ENCODE measurements around the gene MFSD6L. TPM values are rescaled to one million over a fixed set of nuclear protein-coding genes. Genes with fewer than 3 reads are reported as not detected.
A peak's percentile ranks its signal among the peaks of the same experiment; 100 is the strongest.
"Not testable (repeated sequence)": the region's sequence is repeated elsewhere in the genome, so short reads cannot be mapped to it uniquely, and the experiment has no call there.

Gene MFSD6L
- total RNA-seq, 1 experiment from 2014 or later = 2.1 TPM

DNA sequence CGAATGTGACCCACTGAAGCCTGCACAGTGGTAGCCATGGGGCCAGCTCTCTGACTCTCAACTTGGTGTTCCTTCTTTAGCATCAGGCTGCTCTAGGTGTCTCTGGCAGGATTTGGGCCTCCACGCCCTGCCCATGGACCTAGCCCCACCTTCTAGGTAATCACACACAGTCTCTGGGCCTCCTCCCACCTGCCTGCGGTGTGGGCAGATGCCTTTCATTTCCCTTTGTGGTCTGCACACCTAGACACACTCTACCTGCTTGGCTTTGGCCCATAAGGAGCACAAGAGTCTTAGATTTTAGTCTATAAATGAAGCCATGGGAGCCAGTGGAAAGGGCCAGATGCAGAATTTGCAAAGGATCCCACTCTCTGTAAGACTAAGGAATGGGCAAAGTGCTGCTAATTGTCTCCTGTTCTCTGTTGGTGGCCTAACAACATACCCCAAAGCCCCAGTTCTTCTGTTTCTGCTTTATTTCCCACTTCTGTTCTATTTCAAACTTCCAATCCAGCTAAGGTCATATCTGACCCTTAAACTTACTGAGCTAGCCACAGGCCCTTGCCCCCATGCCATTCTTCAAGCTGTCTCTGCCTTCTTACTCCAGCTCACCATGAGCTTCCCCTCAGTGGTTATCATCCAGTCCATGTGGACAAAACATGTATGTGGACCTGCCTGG, 7.2 kb upstream of the MFSD6L start:
- Histone ChIP-seq H2BK15ac (ENCODE audit: low read depth, low read length) (no peak overlapping the region), H3K56ac (ENCODE audit: insufficient read length, low read depth, low read length) (no peak overlapping the region), H3K79me2 (ENCODE audit: insufficient read depth, low read length) (no peaks in the 10 kb centered on the region), H4K20me1 (ENCODE audit: control insufficient read depth, insufficient read depth, insufficient read length) (no peaks in the 10 kb centered on the region), H2BK120ac (ENCODE audit: low read depth, low read length, poor library complexity, severe bottlenecking) (no peak overlapping the region), H3K27me3 (ENCODE audit: insufficient read depth, low read length) (no peaks in the 10 kb centered on the region), H4K91ac (ENCODE audit: insufficient read length, low read depth, low read length) (no peak overlapping the region), H2BK12ac (ENCODE audit: insufficient read length, low read depth, low read length) (no peak overlapping the region), H3K18ac (ENCODE audit: insufficient read length, low read depth, low read length) (no peak overlapping the region), H3K4me2 (ENCODE audit: insufficient read depth, insufficient read length, low read length) (no peak overlapping the region), H3K27ac (ENCODE audit: insufficient read length, low read depth, low read length) (no peak overlapping the region), H3K4ac (ENCODE audit: low read depth, low read length) (no peak overlapping the region), H3K9me3 (ENCODE audit: control insufficient read depth, low read depth, low read length) (no peaks in the 10 kb centered on the region), H2BK5ac (ENCODE audit: insufficient read length, low read length) (no peak overlapping the region), H2BK20ac (ENCODE audit: low read depth, low read length, poor library complexity, severe bottlenecking) (no peak overlapping the region), H3K79me1 (ENCODE audit: insufficient read depth, low read depth, low read length, poor library complexity, severe bottlenecking) (no peaks in the 10 kb centered on the region), H4K5ac (ENCODE audit: insufficient read length, low read depth, low read length) (no peak overlapping the region), H3K14ac (ENCODE audit: insufficient read depth, low read length) (no peak overlapping the region; the same call in 1 of the 2 replicates), H3K23me2 (ENCODE audit: insufficient read length, low read depth, low read length, poor library complexity, severe bottlenecking) (no peaks in the 10 kb centered on the region), H3K9ac (ENCODE audit: extremely low read depth, insufficient read length, low read length) (no peak overlapping the region), H3K4me1 (ENCODE audit: insufficient read depth, low read length) (no peaks in the 10 kb centered on the region), H2AK5ac (ENCODE audit: insufficient read length, low read length) (no peak overlapping the region), H3K23ac (ENCODE audit: insufficient read length, low read depth, low read length) (no peak overlapping the region), H3T11ph (ENCODE audit: low read length) (no peak overlapping the region), H2AFZ (ENCODE audit: low read length) (no peak overlapping the region), H4K8ac (replicated peaks; ENCODE audit: insufficient read length, low read depth, low read length) (no peak overlapping the region)
- no peaks in the 10 kb centered on the region; the same call in none of the 2 replicates for H3K27me3 Mint-ChIP-seq (ENCODE audit: low read depth)
- DNase-seq = peak; percentile 20
- H3K9me3 Mint-ChIP-seq = peaks cover 10 to 16% of the 10 kb centered on the region in 2 experiments
- peaks cover 12 to 18% of the 10 kb centered on the region in 2 experiments for H3K4me1 Mint-ChIP-seq
- H3K36me3 Mint-ChIP-seq (ENCODE audit: insufficient read depth in 1 of 3, low read depth in 3 of 3) = peaks cover 0 to 8% (median 0%) of the 10 kb centered on the region in 3 experiments; a peak in 2 of 7 replicates
- TF ChIP-seq, protein P1, sequence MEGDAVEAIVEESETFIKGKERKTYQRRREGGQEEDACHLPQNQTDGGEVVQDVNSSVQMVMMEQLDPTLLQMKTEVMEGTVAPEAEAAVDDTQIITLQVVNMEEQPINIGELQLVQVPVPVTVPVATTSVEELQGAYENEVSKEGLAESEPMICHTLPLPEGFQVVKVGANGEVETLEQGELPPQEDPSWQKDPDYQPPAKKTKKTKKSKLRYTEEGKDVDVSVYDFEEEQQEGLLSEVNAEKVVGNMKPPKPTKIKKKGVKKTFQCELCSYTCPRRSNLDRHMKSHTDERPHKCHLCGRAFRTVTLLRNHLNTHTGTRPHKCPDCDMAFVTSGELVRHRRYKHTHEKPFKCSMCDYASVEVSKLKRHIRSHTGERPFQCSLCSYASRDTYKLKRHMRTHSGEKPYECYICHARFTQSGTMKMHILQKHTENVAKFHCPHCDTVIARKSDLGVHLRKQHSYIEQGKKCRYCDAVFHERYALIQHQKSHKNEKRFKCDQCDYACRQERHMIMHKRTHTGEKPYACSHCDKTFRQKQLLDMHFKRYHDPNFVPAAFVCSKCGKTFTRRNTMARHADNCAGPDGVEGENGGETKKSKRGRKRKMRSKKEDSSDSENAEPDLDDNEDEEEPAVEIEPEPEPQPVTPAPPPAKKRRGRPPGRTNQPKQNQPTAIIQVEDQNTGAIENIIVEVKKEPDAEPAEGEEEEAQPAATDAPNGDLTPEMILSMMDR (conservative IDR thresholded peaks at IDR 0.05) = no peak
- H3K27ac Mint-ChIP-seq = no peak overlapping the region; a peak in 1 of 7 replicates
- no CpG with 5 or more reads among the region's 3 CpGs for WGBS (ENCODE audit: extremely low coverage, insufficient read length, low lambda C conversion rate)
- H3K4me3 Mint-ChIP-seq = no peak overlapping the region

GRCh38 chr17:8805396-8805795, 6.2 kb upstream of the MFSD6L start:
- H3T11ph ChIP-seq (ENCODE audit: low read length); H3K14ac ChIP-seq (ENCODE audit: insufficient read depth, low read length); H2BK20ac ChIP-seq (ENCODE audit: low read depth, low read length, poor library complexity, severe bottlenecking); H4K8ac ChIP-seq (replicated peaks; ENCODE audit: insufficient read length, low read depth, low read length); H2BK5ac ChIP-seq (ENCODE audit: insufficient read length, low read length); H3K4me2 ChIP-seq (ENCODE audit: insufficient read depth, insufficient read length, low read length); H3K23me2 ChIP-seq (ENCODE audit: insufficient read length, low read depth, low read length, poor library complexity, severe bottlenecking); H4K5ac ChIP-seq (ENCODE audit: insufficient read length, low read depth, low read length); H2BK120ac ChIP-seq (ENCODE audit: low read depth, low read length, poor library complexity, severe bottlenecking); H3K27me3 Mint-ChIP-seq (ENCODE audit: low read depth); H3K27ac ChIP-seq (ENCODE audit: insufficient read length, low read depth, low read length); H4K91ac ChIP-seq (ENCODE audit: insufficient read length, low read depth, low read length); H2AK5ac ChIP-seq (ENCODE audit: insufficient read length, low read length); H3K18ac ChIP-seq (ENCODE audit: insufficient read length, low read depth, low read length); H3K27ac Mint-ChIP-seq; H3K79me1 ChIP-seq (ENCODE audit: insufficient read depth, low read depth, low read length, poor library complexity, severe bottlenecking); H2BK12ac ChIP-seq (ENCODE audit: insufficient read length, low read depth, low read length); H3K36me3 Mint-ChIP-seq (ENCODE audit: insufficient read depth in 1 of 3, low read depth in 3 of 3); H3K9me3 ChIP-seq (ENCODE audit: control insufficient read depth, low read depth, low read length); H2BK15ac ChIP-seq (ENCODE audit: low read depth, low read length); H3K4me3 Mint-ChIP-seq; H3K56ac ChIP-seq (ENCODE audit: insufficient read length, low read depth, low read length); H3K4me1 ChIP-seq (ENCODE audit: insufficient read depth, low read length); H3K27me3 ChIP-seq (ENCODE audit: insufficient read depth, low read length); H3K23ac ChIP-seq (ENCODE audit: insufficient read length, low read depth, low read length); H2AFZ ChIP-seq (ENCODE audit: low read length); H3K9ac ChIP-seq (ENCODE audit: extremely low read depth, insufficient read length, low read length); H3K79me2 ChIP-seq (ENCODE audit: insufficient read depth, low read length); H3K4ac ChIP-seq (ENCODE audit: low read depth, low read length); H4K20me1 ChIP-seq (ENCODE audit: control insufficient read depth, insufficient read depth, insufficient read length): not testable (repeated sequence)
- peaks cover 12 to 19% of the 10 kb centered on the region in 2 experiments for H3K4me1 Mint-ChIP-seq
- WGBS (ENCODE audit: extremely low coverage, insufficient read length, low lambda C conversion rate) = no CpG with 5 or more reads among the region's 10 CpGs
- peak; percentile 15 for DNase-seq
- peaks cover 8 to 13% of the 10 kb centered on the region in 2 experiments for H3K9me3 Mint-ChIP-seq
